IPS DF 6.9 (cell line): Measurements from ENCODE around the gene PATJ.
A peak's percentile ranks its signal among the peaks of the same experiment; 100 is the strongest.

ENCODE experiments used
- DNase-seq: peaks from one replicate; pipeline ENCODE4 v3.0.0-alpha.2; 2013; ENCODE audit warnings: low read depth, low spot score
- H3K27ac ChIP-seq: one replicate; pipeline ENCODE4 v1.5.1; 2013; ENCODE audit warnings: low read length, control low read depth
- H3K27me3 ChIP-seq: 2 replicates; pipeline ENCODE4 v1.6.1; 2013; ENCODE audit warnings: mild to moderate bottlenecking, low read length; ENCODE audit not compliant: control insufficient read depth, insufficient read depth
- H3K36me3 ChIP-seq: 2 replicates; pipeline ENCODE4 v1.6.1; 2013; ENCODE audit warnings: low read length; ENCODE audit not compliant: control insufficient read depth, insufficient read depth
- H3K4me1 ChIP-seq: 2 replicates; pipeline ENCODE4 v1.6.1; 2013; ENCODE audit warnings: low read length; ENCODE audit not compliant: control insufficient read depth, insufficient read depth
- H3K4me3 ChIP-seq: 2 replicates; pipeline ENCODE4 v1.5.1; 2013; ENCODE audit warnings: mild to moderate bottlenecking, low read length
- H3K9me3 ChIP-seq: 2 replicates; pipeline ENCODE4 v1.6.1; 2013; ENCODE audit warnings: low read length, inconsistent platforms; ENCODE audit not compliant: control insufficient read depth, insufficient read depth
- WGBS: extraction: QIAGEN DNeasy Blood & Tissue Kit; methylation state at CpG from one replicate; pipeline ENCODE4 v1.1.7; 2013; ENCODE audit warnings: mixed read lengths, missing lambda C conversion rate; ENCODE audit not compliant: insufficient read length, insufficient coverage; 5-methylcytosine and 5-hydroxymethylcytosine counted together

The PATJ gene

DNA sequence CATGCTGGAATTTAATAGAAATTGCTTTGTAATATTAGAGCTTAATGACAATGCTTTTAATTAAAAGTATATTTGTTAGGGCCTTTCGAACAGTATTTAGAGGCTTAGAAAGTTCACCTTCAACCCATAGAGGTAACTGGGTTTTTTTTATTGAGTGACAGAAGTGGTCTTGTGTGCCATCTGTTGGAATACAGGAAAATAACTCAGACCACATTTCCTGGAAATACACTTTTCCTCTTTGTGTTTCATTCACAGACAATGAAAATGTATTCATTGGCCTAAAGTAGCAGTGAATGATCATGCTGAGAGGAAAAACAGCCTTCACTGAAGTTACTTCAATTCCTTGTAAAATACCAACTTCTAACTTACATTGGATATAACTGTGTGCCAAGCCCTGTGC lies 368.8 kb downstream of the PATJ start:
- H3K4me3 ChIP-seq = no peak overlapping the region
- WGBS = no CpG with 5 or more reads among the region's 1 CpG
- H3K36me3 ChIP-seq = no peaks in the 10 kb centered on the region
- H3K9me3 ChIP-seq = no peaks in the 10 kb centered on the region
- H3K4me1 ChIP-seq = no peaks in the 10 kb centered on the region
- H3K27me3 ChIP-seq = no peaks in the 10 kb centered on the region
- H3K27ac ChIP-seq = no peak overlapping the region
- no peak for DNase-seq

DNA sequence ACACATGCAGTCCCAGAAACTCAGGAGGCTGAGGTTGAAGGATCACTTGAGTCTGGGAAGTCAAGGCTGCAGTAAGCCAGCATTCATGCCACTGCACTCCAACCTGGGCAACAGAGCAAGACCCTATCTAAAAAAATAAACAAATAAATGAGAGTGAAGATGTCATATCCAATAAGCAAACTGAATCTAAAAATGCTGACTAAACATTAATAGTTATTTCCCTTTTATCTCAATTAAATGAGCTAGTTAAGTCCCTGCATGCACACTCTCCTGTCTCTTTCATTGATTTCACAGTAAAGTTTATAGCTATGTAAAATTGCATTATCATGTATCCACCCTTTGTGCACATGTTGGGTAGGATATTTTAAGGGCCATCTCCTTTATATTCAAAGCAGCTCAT lies 371.2 kb downstream of the PATJ start:
- no peak for DNase-seq
- Histone ChIP-seq H3K4me3 (no peak overlapping the region), H3K27me3 (no peaks in the 10 kb centered on the region), H3K4me1 (no peaks in the 10 kb centered on the region), H3K9me3 (no peaks in the 10 kb centered on the region), H3K36me3 (no peaks in the 10 kb centered on the region), H3K27ac (no peak overlapping the region)

DNA sequence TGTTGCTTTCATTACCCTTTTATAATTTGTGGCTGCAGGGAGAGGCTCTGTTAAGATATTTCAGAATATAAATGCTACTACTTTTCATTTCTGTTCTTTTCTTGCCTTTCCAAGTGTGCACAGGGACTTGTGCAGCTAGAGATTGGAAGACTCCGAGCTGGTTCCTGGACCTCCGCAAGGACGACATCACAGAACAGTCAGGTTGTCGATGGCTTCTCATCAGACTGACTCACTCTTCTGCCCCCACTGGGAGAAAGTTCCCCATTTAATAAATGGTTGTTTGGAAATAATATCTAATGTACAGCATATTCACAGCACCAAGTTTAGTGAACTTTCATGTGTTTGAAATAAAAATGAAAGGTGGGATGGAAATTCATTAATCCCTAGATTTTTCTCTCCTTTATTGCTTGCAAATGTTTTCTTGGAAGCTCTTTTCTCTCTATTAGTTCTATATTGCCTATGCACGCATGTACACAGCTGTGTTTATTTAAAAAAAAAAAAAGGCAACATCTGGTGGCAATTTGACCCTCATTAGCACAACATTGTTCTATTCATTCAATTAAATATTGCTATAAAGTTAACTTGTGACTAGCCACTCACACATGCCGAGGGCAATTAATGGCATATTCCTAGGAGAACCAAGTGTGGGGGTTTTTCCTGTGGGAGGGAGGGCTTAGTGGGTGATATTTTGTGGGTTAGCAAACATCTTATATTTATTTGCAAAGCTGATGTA lies 374.9 kb downstream of the PATJ start:
- H3K4me3 ChIP-seq = no peak overlapping the region
- DNase-seq = no peak
- H3K27ac ChIP-seq = no peak overlapping the region
- H3K36me3 ChIP-seq = no peaks in the 10 kb centered on the region
- H3K9me3 ChIP-seq = no peaks in the 10 kb centered on the region
- no peaks in the 10 kb centered on the region for H3K27me3 ChIP-seq
- no peaks in the 10 kb centered on the region for H3K4me1 ChIP-seq
- no CpG with 5 or more reads among the region's 6 CpGs for WGBS

DNA sequence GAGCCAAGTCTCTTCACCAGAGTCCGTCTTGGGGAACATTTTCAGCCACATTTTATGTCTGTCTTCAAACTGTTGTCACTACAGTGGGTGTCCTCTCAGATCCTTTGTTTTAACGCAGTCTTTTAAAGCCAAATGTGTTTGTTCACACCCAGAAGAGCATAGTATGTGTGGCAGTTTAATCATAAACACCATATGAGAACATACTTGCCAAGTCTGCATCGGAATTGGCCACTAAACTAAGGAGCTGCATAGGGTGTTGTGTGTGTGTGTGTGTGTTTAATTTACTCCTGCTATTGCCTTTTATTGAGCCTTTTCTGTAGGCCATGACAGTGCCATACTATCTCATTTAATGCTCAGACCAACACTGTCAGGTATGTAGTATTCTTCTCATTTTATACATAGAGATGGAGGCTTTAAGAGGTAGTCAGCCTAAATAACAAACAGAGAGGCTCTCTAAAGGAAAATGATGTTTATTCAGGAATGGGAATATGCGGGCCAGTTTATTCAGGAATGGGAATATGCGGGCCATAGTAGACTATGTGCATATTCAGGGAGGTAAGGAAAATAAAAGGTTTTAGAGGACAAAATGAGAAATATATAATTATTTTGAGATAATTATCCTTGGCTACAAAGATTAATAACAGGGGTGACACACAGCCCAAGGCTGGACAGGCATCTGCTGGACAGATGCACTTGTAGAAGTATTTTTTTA lies 384.5 kb downstream of the PATJ start:
- Histone ChIP-seq H3K36me3 (no peaks in the 10 kb centered on the region), H3K27me3 (no peaks in the 10 kb centered on the region), H3K9me3 (no peaks in the 10 kb centered on the region), H3K4me1 (no peaks in the 10 kb centered on the region), H3K27ac (no peak overlapping the region), H3K4me3 (no peak overlapping the region)
- WGBS = no CpG with 5 or more reads among the region's 5 CpGs
- DNase-seq = no peak

DNA sequence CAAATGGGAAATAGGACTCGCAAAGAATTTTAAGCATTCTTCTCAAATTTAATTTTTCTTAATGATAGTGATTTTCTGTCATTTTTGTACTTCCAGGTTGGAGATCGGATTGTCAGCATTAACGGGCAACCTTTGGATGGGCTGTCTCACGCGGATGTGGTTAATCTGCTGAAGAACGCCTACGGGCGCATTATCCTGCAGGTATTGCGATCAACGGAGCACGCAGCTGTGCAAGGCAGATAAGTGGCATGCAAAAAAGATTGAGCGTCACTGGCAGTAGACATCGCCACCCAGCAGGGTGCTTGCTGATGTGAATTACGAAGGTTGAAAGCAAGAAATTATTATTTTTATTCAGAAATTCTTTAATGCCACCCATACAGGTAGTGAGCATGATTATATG lies 386.5 kb downstream of the PATJ start:
- Histone ChIP-seq H3K36me3 (no peaks in the 10 kb centered on the region), H3K9me3 (no peaks in the 10 kb centered on the region), H3K4me3 (no peak overlapping the region), H3K27ac (no peak overlapping the region), H3K27me3 (no peaks in the 10 kb centered on the region), H3K4me1 (no peaks in the 10 kb centered on the region)
- no CpG with 5 or more reads among the region's 14 CpGs for WGBS
- no peak for DNase-seq

DNA sequence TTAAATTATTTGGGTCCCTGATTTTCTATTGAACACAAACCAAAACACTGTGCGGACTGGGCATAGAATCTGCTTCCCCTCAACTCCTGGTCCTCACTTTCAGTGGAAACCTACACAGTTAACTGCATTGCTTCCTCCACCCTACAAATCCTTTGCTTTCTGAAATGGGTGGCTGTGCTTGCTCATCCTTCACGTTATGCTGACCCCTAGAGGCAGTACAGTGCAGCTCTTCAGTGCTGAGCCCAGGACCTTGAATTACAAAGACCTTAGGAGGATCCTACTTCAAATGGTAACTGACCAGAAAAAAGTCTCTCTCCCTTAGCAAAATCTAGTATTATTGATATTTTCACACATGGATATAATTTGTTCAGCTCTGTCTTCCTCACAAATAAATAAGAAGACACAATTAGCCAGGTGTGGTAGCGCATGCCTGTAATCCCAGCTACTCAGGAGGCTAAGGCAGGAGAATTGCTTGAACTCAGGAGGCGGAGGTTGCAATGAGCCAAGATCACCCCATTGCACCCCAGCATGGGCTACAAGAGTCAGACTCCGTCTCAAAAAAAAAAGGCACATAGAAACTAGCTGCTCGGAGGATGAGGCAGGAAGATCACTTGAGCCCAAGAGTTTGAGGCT lies 388.9 kb downstream of the PATJ start:
- Histone ChIP-seq H3K36me3 (0 out of 2 replicates have a peak, but pooled peaks cover 2% of the 10 kb centered on the region), H3K4me3 (no peak overlapping the region), H3K9me3 (no peaks in the 10 kb centered on the region), H3K27ac (no peak overlapping the region), H3K4me1 (no peaks in the 10 kb centered on the region), H3K27me3 (no peaks in the 10 kb centered on the region)
- peak; percentile 75 for DNase-seq
- no CpG with 5 or more reads among the region's 6 CpGs for WGBS

DNA sequence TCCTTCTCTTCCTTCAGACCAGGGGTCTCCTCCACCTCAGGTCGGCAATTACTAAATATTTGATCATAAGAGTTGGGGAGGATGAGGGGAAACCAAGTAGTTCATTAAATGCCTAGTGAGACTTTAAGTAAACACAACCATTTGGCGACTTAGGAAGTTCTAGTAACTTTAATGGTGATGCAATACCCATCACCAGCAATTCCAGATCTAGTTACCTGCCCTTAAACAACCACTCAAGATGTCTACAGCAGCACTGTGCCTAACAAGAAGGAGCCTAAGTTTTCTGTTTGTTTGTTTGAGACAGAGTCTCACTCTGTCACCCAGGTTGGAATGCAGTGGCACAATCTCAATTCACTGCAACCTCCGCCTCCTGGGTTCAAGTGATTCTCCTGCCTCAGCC lies 395.7 kb downstream of the PATJ start:
- peaks cover 2% of the 10 kb centered on the region; the same call in 1 of the 2 replicates for H3K4me1 ChIP-seq
- no peaks in the 10 kb centered on the region for H3K9me3 ChIP-seq
- no CpG with 5 or more reads among the region's 3 CpGs for WGBS
- no peak overlapping the region for H3K4me3 ChIP-seq
- H3K27ac ChIP-seq = no peak overlapping the region
- 0 out of 2 replicates have a peak, but pooled peaks cover 2% of the 10 kb centered on the region for H3K36me3 ChIP-seq
- no peak for DNase-seq
- no peaks in the 10 kb centered on the region for H3K27me3 ChIP-seq

DNA sequence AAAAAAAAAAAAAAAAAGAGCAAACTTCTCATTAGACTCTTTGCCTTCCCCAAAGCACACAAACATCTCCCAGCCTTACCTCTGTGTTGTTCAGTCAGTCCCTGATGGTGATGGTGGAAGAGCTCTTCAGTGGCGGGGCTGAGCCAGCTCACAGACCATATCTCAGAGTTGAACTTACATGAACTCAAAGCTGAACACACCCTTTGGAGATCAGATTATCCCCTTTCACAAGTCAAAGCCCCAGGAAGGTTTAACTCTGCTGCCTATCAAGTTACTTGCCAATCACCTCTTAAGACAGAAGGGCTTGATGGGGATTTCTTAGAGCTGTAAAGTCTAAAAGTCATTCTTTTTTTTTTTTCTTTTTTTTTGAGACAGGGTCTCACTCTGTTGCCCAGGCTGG lies 397.1 kb downstream of the PATJ start:
- no peak for DNase-seq
- Histone ChIP-seq H3K4me3 (no peak overlapping the region), H3K4me1 (peaks cover 2% of the 10 kb centered on the region; the same call in 1 of the 2 replicates), H3K27me3 (no peaks in the 10 kb centered on the region), H3K9me3 (no peaks in the 10 kb centered on the region), H3K27ac (no peak overlapping the region), H3K36me3 (0 out of 2 replicates have a peak, but pooled peaks cover 2% of the 10 kb centered on the region)
- WGBS = no CpG with 5 or more reads among the region's 1 CpG

DNA sequence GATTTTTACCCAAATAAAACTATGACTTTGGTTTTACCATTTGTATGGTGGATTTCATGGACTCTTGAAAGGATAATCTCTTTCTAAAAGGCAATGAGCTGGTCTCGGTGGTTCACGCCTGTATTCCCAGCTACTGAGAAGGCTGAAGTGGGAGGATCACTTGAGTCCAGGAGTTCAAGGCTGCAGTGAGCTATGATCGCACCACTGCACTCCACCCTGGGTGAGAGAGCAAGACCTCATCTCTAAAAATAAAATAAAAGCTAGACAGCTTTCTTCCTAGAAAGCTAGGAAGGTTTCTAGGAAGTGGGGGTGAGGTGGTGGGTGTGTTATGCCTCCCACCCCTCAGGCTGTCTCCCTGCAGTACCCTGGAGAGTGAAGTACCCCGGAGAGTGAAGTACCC lies 398.4 kb downstream of the PATJ start:
- no peaks in the 10 kb centered on the region for H3K9me3 ChIP-seq
- H3K36me3 ChIP-seq = no peaks in the 10 kb centered on the region
- no peak overlapping the region for H3K4me3 ChIP-seq
- no peaks in the 10 kb centered on the region for H3K27me3 ChIP-seq
- DNase-seq = no peak
- peaks cover 2% of the 10 kb centered on the region; the same call in 1 of the 2 replicates for H3K4me1 ChIP-seq
- no peak overlapping the region for H3K27ac ChIP-seq
- no CpG with 5 or more reads among the region's 4 CpGs for WGBS

DNA sequence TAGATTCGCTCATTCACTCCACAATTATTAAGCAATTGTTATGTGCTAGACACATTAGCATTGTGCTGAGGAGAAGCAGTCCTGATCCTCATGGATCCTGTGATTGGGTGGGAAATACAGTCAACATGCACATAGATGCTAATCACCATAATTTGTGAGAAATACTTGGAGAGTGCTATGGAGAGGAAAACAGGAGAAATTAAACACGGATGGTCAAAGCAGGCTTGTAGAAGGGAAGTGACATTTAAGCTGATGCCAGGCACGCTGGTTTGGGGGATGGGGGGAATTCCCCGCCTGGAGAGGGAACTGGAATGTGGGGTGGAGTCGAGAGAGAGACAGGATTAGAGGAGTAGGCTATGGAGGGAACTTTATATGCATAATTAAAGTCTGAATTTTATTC lies 400.2 kb downstream of the PATJ start:
- peak; percentile 22 for DNase-seq
- Histone ChIP-seq H3K9me3 (no peaks in the 10 kb centered on the region), H3K27me3 (no peaks in the 10 kb centered on the region), H3K4me3 (no peak overlapping the region), H3K36me3 (no peaks in the 10 kb centered on the region), H3K4me1 (peaks cover 2% of the 10 kb centered on the region; the same call in 1 of the 2 replicates), H3K27ac (no peak overlapping the region)
- no CpG with 5 or more reads among the region's 5 CpGs for WGBS
